ENCODE results near the gene SLC12A4.

Gene SLC12A4

DNA sequence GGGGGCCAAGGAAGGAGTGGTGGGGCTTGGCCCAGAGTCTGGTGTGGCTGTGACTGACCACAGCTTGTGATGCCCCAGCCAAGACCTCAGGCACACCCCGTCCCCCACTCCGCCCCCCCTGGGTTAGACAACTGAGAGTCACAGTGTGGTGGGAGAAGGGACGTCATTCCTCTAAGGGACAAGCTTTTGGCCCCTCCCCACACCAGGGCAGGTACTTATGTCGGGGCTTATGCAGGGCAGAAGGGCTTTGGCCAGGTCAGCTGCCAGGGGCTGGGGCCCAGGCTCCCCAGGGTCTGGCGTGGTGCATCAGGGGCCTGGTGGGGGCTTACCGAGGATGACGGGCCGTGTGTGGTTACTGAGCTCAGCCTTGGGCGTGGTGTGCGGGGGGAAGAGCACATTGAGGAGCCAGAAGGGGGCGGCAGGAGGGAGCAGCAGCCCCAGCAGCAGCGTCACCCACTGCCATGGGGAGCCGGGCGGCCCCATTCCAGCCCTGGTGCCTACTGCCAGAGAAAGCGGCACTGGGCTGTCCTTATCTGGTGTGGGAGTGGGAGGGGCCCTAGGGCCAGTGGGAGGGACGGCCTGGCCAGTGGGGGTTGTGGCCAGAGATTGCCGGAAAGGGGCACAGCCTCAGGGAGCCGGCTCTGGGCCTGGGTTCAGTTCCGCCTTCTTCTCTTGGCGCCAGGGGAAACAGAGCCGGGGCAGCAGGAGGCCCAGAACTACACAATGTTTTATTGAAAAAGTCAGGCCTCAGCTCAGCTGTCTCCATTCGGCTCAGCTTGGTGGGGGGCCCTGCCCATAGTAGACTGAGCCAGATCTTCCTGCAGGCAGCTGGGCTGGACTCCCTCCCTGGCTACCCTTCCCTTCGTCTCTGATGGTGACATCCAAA, 24.6 kb downstream of the SLC12A4 start, which contains the start of gene LCAT:
Gene LCAT, minus strand, starts transcription at position 502 of the 886 bp plus-strand sequence. Its CDS starts 19 bp downstream, at position 483.
- Histone ChIP-seq H3K27me3 (ENCODE audit: insufficient read depth, poor library complexity, severe bottlenecking) (no peaks in the 10 kb centered on the region), H3K4me3 (replicated peaks; ENCODE audit: insufficient read depth, low read length) (no peak within 1 kb of the TSS), H3K27ac (replicated peaks) (no peak within 1 kb of the TSS)
- DNase-seq (ENCODE audit: low read depth in 1 of 2, low spot score in 1 of 2): no peak
- TF ChIP-seq SPI1 (IDR thresholded peaks at IDR 0.05; ENCODE audit: borderline replicate concordance, low read depth): no peak
- TF ChIP-seq, protein P1, sequence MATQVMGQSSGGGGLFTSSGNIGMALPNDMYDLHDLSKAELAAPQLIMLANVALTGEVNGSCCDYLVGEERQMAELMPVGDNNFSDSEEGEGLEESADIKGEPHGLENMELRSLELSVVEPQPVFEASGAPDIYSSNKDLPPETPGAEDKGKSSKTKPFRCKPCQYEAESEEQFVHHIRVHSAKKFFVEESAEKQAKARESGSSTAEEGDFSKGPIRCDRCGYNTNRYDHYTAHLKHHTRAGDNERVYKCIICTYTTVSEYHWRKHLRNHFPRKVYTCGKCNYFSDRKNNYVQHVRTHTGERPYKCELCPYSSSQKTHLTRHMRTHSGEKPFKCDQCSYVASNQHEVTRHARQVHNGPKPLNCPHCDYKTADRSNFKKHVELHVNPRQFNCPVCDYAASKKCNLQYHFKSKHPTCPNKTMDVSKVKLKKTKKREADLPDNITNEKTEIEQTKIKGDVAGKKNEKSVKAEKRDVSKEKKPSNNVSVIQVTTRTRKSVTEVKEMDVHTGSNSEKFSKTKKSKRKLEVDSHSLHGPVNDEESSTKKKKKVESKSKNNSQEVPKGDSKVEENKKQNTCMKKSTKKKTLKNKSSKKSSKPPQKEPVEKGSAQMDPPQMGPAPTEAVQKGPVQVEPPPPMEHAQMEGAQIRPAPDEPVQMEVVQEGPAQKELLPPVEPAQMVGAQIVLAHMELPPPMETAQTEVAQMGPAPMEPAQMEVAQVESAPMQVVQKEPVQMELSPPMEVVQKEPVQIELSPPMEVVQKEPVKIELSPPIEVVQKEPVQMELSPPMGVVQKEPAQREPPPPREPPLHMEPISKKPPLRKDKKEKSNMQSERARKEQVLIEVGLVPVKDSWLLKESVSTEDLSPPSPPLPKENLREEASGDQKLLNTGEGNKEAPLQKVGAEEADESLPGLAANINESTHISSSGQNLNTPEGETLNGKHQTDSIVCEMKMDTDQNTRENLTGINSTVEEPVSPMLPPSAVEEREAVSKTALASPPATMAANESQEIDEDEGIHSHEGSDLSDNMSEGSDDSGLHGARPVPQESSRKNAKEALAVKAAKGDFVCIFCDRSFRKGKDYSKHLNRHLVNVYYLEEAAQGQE (IDR thresholded peaks at IDR 0.05; ENCODE audit: insufficient replicate concordance, low read depth): no peak
- TF ChIP-seq POLR2AphosphoS5 (IDR thresholded peaks at IDR 0.05; ENCODE audit: low read depth): no peak
- no peak for TF ChIP-seq GABPA (IDR thresholded peaks at IDR 0.05; ENCODE audit: low read depth)

DNA sequence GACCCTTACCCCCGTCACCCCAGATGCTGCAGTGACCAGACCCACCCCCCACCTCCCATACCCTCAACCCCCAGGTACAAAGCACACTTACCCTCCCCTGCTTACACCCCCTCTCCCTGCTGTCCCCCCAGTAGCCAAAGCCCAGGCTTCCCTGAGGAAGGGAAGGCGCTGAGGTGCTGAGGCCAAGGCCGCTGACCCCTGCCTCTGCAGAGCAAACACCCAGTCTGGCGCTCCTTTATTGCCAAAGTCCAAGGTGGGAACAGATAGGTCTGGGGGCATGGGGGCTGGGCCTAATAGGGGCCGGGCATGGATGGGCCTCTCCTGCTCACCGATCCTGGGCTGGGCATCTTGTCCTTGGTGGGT, 25.2 kb downstream of the SLC12A4 start:
- Histone ChIP-seq H3K27me3 (ENCODE audit: insufficient read depth, poor library complexity, severe bottlenecking) (no peaks in the 10 kb centered on the region), H3K27ac (replicated peaks) (no peak overlapping the region), H3K4me3 (replicated peaks; ENCODE audit: insufficient read depth, low read length) (no peak overlapping the region)
- TF ChIP-seq SPI1 (IDR thresholded peaks at IDR 0.05; ENCODE audit: borderline replicate concordance, low read depth) (no peak), POLR2AphosphoS5 (IDR thresholded peaks at IDR 0.05; ENCODE audit: low read depth) (no peak), GABPA (IDR thresholded peaks at IDR 0.05; ENCODE audit: low read depth) (no peak)
- TF ChIP-seq, protein P2, sequence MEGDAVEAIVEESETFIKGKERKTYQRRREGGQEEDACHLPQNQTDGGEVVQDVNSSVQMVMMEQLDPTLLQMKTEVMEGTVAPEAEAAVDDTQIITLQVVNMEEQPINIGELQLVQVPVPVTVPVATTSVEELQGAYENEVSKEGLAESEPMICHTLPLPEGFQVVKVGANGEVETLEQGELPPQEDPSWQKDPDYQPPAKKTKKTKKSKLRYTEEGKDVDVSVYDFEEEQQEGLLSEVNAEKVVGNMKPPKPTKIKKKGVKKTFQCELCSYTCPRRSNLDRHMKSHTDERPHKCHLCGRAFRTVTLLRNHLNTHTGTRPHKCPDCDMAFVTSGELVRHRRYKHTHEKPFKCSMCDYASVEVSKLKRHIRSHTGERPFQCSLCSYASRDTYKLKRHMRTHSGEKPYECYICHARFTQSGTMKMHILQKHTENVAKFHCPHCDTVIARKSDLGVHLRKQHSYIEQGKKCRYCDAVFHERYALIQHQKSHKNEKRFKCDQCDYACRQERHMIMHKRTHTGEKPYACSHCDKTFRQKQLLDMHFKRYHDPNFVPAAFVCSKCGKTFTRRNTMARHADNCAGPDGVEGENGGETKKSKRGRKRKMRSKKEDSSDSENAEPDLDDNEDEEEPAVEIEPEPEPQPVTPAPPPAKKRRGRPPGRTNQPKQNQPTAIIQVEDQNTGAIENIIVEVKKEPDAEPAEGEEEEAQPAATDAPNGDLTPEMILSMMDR (IDR thresholded peaks at IDR 0.05; ENCODE audit: insufficient read depth, low read length): no peak
- DNase-seq (ENCODE audit: low read depth in 1 of 2, low spot score in 1 of 2): no peak

DNA sequence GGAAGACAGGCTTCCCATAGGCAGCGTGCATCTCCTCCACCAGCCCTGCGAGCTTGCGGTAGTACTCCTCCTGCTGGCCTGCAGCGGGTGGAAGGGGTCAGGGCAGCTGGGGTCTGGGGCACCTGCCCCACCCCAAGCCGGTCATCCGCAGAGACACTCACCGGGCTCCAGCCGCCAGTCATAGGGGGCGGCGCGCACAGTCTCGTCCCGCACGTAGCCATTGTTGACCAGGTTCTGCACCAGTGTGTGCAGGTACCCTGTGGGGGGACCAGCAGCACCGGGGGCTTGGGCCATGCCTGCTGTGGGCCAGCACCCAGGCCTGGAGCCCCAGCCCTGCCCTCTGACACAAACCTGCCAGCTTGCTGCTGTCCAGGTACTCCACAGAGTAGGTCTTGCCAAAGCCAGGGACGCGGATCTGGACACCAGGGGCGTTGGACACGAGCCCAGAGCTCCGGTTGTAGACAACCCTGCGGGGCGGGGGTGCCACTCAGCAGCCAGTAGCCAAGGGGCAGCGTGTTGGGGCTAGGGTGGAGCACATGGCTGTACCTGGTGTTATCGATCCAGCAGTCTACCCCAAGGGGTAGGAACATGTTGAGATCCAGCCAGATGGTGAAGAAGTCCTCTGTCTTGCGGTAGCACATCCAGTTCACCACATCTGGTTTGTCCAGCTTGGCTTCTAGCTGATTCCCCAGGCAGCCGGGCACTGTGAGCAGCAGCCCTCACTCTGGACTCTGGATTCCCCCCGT, 25.8 kb downstream of the SLC12A4 start:
- TF ChIP-seq, protein P1 (IDR thresholded peaks at IDR 0.05; ENCODE audit: insufficient replicate concordance, low read depth): no peak
- TF ChIP-seq SPI1 (IDR thresholded peaks at IDR 0.05; ENCODE audit: borderline replicate concordance, low read depth): no peak
- TF ChIP-seq, protein P2 (IDR thresholded peaks at IDR 0.05; ENCODE audit: insufficient read depth, low read length): no peak
- TF ChIP-seq POLR2AphosphoS5 (IDR thresholded peaks at IDR 0.05; ENCODE audit: low read depth): no peak
- TF ChIP-seq GABPA (IDR thresholded peaks at IDR 0.05; ENCODE audit: low read depth): no peak
- H3K4me3 ChIP-seq (replicated peaks; ENCODE audit: insufficient read depth, low read length): no peak overlapping the region
- no peak for DNase-seq (ENCODE audit: low read depth in 1 of 2, low spot score in 1 of 2)
- no peaks in the 10 kb centered on the region for H3K27me3 ChIP-seq (ENCODE audit: insufficient read depth, poor library complexity, severe bottlenecking)
- no peak overlapping the region for H3K27ac ChIP-seq (replicated peaks)

DNA sequence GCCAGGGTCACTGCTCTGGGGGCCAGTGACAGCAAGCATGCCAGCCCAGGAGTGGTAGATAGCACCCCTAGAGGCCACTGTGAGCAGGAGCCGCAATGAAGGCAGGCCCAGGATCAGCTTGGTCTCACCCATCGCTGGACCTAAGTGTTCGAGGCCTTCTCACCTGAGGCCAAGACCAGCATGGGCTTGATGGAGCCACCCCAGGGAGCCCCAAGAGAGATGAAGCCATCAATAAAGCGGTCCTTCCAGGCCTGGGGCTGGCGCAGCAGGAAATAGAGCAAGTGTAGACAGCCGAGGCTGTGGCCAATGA, 26.3 kb downstream of the SLC12A4 start:
- no peaks in the 10 kb centered on the region for H3K27me3 ChIP-seq (ENCODE audit: insufficient read depth, poor library complexity, severe bottlenecking)
- no peak overlapping the region for H3K27ac ChIP-seq (replicated peaks)
- TF ChIP-seq GABPA (IDR thresholded peaks at IDR 0.05; ENCODE audit: low read depth) (no peak), SPI1 (IDR thresholded peaks at IDR 0.05; ENCODE audit: borderline replicate concordance, low read depth) (no peak)
- TF ChIP-seq, protein P2 (IDR thresholded peaks at IDR 0.05; ENCODE audit: insufficient read depth, low read length): peak; percentile 73
- peak in 1 of 2 experiments; percentile 44 for DNase-seq (ENCODE audit: low read depth in 1 of 2, low spot score in 1 of 2)
- H3K4me3 ChIP-seq (replicated peaks; ENCODE audit: insufficient read depth, low read length): no peak overlapping the region

Measured in HL-60 (cell line).